GM18517 (cell line): Measurements from ENCODE around the gene ACBD6.

Experiments
- ATAC-seq: cut with Tn5 transposase; IDR thresholded peaks from one replicate; pipeline ENCODE4 v1.9.1; 2021; ENCODE audit warnings: mild to moderate bottlenecking, moderate library complexity; ENCODE audit not compliant: unreplicated experiment

ACBD6 gene

DNA sequence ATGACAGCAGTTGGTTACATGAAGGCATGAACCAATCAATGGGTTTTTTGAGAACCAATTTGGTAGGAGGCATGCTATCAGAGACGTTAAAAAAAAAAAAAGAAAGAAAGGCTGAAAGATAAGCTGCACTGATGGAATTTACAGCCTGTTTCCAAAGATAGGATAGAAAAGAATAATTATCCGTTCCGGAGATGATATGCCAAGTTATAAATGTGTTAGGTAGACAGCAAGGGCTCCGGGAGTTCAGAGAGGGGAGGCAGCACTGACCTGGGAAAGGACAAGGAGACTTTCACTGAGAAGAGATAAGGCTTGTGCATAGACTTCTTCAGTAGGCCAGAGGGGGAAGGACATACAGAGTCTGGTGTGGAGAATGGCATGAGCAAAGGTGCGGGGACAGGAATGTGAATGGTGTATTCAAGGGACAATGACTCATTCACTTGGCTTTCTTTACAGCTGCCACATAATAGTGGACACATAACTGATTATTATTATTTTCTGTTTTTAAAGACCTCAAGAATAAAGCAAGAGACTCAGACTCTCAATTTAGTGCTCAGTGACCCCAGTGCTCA, 24.8 kb upstream of the ACBD6 start:
- ATAC-seq, result no peak

DNA sequence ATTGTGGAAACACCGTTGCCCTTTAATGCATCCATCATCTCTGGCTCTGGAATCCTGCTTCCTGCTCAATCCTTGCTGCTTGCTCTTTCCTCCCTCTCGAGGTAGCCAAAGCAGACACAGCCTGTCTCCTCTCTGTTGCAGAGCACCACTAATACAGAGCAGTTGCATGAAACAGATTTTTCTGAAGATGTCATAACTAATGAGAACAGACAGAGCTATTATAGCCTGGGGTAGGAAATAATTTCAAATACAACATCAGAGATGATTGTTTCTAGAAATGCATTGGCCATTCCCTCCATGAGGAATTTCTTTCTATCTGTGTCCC, 23.3 kb upstream of the ACBD6 start:
- ATAC-seq, result no peak

- no peak for ATAC-seq
Observed at GRCh38 chr1:180524915-180525714, 22.7 kb upstream of the ACBD6 start.

- ATAC-seq, result no peak
Observed at GRCh38 chr1:180524160-180524914, 22.0 kb upstream of the ACBD6 start.

GRCh38 chr1:180522213-180522515, 19.8 kb upstream of the ACBD6 start:
- no peak for ATAC-seq

- no peak for ATAC-seq
Observed at GRCh38 chr1:180521474-180522212, 19.3 kb upstream of the ACBD6 start.

GRCh38 chr1:180519846-180520245, 17.5 kb upstream of the ACBD6 start:
- no peak for ATAC-seq

- peak; percentile 95 for ATAC-seq
Observed at GRCh38 chr1:180515857-180516388, 13.5 kb upstream of the ACBD6 start.

- ATAC-seq, result no peak
Observed at GRCh38 chr1:180515364-180515763, 13.0 kb upstream of the ACBD6 start.

DNA sequence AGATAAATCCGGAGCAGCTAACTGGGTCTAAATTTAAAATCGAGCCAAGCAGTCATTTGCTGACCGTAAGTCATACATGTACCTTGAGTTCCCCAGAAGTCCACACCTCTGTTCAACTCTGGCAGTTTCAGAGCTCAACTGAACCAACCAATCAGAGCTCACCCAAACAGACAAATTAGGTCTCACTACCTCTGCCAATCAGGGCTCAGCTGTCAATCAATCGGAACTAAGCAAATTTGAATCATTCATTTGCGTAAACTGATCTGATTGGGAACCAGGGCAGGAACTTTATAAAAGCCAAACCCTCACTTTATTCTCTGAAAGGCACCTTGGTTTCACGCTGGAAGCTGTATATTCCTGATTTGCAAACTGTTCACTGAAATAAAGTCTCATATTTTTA, 11.2 kb upstream of the ACBD6 start:
- no peak for ATAC-seq

DNA sequence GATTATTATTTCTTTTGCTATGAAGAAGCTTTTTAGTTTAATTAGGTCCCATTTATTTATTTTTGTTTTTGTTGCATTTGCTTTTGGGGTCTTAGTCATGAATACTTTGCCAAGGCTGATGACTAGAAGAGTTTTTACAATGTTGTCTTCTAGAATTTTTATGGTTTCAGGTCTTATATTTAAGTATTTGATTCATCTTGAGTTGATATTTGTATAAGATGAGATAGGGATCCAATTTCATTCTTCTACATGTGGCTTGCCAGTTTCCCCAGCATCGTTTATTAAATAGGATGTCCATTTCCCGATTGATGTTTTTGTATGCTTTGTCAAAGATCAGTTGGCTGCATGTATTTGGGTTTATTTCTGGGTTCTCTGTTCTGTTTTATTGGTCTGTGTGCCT, 8.5 kb upstream of the ACBD6 start:
- no peak for ATAC-seq

DNA sequence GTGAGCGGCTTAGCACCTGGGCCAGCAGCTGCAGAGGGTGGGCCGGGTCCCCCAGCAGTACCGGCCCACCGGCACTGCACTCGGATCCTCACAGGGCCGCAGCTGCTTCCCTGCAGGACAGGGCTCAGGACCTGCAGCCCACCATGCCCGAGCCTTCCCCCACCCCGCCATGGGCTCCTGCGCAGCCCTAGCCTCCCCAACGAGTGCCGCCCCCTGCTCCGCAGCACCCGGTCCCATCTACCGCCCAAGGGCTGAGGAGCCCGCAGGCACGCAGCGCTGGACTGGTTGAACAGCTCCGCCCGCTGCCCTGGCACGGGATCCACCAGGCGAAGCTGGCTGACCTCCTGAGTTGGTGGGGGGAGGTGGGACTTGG, 6.3 kb upstream of the ACBD6 start:
- no peak for ATAC-seq

- ATAC-seq, result no peak
Observed at GRCh38 chr1:180507795-180508724, 5.7 kb upstream of the ACBD6 start.

DNA sequence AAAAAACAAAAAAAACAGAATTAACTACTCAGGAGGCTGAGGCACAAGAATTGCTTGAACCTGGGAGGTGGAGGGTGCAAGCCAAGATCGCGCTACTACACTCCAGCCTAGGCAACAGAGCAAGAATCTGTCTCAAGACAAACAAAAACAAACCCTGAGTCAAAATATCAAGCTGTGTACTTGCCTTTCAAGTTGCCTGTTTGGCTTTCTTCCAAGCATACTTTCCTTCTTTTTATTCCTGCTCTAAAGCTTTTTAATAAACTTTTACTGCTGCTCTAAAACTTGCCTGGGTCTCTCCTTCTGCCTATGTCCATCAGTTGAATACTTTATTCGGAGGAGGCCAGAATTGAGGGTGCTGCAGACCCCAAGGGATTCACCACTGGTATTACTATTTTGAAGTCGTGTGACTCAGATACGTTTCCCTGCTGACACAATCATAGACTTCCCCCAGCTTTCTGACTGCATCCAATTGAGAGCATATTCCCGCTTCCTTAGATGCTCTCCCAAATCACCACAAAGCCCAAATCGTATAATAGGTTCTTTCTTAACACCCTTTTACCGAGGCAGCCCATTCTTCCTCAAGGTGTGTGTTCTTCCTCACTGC, 3.5 kb upstream of the ACBD6 start:
- no peak for ATAC-seq

DNA sequence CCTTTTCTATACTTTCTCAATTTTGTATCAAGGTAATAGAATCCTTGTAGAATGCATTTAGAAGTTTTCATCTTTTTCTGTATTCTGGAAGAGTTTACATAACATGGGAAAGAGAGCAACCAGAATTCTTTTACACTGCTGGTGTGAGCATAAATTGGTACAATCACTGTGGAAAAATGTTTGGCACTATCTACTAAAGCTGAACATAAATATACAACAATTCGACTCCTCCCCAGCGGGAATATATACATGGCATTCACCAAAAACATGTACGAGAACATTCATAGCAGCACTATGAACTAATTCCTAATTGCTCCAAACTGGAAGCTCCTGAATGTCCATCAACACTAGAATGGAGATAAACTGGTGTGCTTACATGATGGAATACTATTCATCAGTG, 1.8 kb upstream of the ACBD6 start:
- ATAC-seq, result no peak

DNA sequence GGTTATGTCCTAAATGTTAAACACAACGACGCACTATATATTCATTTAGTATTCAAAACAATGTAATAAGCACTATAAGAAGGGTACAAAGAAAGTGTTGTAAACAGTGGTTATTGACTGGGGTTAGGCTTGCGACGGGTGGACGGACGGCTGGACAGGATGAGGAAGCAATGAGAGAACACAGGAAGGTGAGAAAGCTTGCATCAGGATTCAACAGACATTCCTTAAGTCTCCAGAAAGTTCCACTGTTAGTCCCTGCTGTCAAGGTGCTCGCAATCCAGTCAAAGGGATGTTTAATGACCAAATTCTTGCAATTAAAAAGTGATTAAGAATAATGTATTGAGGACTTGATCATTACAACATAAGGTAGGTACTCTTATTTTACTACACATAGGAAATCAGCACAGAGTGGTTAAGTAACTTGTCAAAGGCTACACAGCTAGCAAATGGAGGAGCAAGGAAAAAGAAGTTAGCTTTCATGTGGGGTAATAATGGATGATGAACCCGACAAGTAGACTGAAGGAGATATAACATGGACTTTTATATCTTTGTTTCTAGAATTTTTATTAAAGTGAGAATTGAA, 994 bp upstream of the ACBD6 start:
- ATAC-seq, result no peak

GRCh38 chr1:180501865-180502360, 464 bp downstream of the ACBD6 start:
- peak; percentile 40 for ATAC-seq

DNA sequence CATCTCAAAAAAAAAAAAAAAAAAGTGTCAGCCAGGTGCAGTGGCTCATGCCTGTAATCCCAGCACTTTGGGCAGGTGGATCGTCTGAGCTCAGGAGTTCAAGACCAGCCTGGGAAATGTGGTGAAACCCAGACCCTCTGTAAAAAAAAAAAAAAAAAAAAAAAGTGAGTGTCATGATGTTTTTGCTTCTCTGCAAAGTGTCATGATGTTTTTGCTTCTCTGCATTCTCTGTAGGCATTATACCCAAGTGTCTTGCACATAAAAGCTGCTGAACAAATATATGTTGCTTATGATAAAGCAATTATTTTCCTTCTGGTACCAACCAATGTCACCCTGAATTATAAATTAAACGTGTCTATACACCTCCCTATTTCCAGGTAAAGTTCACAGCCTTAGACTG, 1.7 kb downstream of the ACBD6 start:
- no peak for ATAC-seq

DNA sequence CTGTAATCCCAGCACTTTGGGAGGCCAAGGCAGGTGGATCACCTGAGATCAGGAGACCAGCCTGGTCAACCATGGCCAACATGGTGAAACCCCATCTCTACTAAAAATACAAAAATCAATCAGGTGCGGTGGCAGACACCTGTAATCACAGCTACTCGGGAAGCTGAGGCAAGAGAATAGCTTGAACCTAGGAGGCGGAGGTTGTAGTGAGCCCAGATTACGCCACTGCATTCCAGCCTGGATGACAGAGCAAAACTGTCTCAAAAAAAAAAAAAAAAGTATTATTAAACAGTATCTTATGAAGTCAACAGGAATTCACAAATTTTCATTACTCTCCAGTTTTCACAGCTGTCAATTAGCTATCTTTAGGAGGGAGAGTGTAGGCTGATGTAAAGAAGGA, 3.8 kb downstream of the ACBD6 start:
- no peak for ATAC-seq
